ENCODE results near the gene KLRC3. TPM values are rescaled to one million over a fixed set of nuclear protein-coding genes. Genes with fewer than 3 reads are reported as not detected.
"Not testable (repeated sequence)": the region's sequence is repeated elsewhere in the genome, so short reads cannot be mapped to it uniquely, and the experiment has no call there.

The KLRC3 gene
- polyA plus RNA-seq, 1 donor: 0.72 TPM

- no peak overlapping the region for H3K4me3 ChIP-seq (ENCODE audit: low read length)
- no peak for DNase-seq
- no peaks in the 10 kb centered on the region for H3K36me3 ChIP-seq (ENCODE audit: control insufficient read depth, insufficient read depth, low read length)
- H3K27ac ChIP-seq (ENCODE audit: low read length): no peak overlapping the region
- H3K9me3 ChIP-seq (ENCODE audit: control insufficient read depth, low read depth, low read length): no peaks in the 10 kb centered on the region
- no peaks in the 10 kb centered on the region for H3K27me3 ChIP-seq (ENCODE audit: control insufficient read depth, insufficient read depth, low read length)
- no peaks in the 10 kb centered on the region for H3K4me1 ChIP-seq (ENCODE audit: control insufficient read depth, insufficient read depth, low read length)
Measured at GRCh38 chr12:10404798-10405197, 15.6 kb downstream of the KLRC3 start.

- Histone ChIP-seq H3K36me3 (ENCODE audit: control insufficient read depth, insufficient read depth, low read length) (no peaks in the 10 kb centered on the region), H3K9me3 (ENCODE audit: control insufficient read depth, low read depth, low read length) (no peaks in the 10 kb centered on the region), H3K27ac (ENCODE audit: low read length) (no peak overlapping the region), H3K27me3 (ENCODE audit: control insufficient read depth, insufficient read depth, low read length) (no peaks in the 10 kb centered on the region), H3K4me1 (ENCODE audit: control insufficient read depth, insufficient read depth, low read length) (no peaks in the 10 kb centered on the region), H3K4me3 (ENCODE audit: low read length) (no peak overlapping the region)
- DNase-seq: no peak
Measured at GRCh38 chr12:10400829-10401228, 19.6 kb downstream of the KLRC3 start.

- no peak for DNase-seq
- Histone ChIP-seq H3K27me3 (ENCODE audit: control insufficient read depth, insufficient read depth, low read length) (no peaks in the 10 kb centered on the region), H3K36me3 (ENCODE audit: control insufficient read depth, insufficient read depth, low read length) (no peaks in the 10 kb centered on the region), H3K9me3 (ENCODE audit: control insufficient read depth, low read depth, low read length) (no peaks in the 10 kb centered on the region), H3K27ac (ENCODE audit: low read length) (no peak overlapping the region), H3K4me3 (ENCODE audit: low read length) (no peak overlapping the region), H3K4me1 (ENCODE audit: control insufficient read depth, insufficient read depth, low read length) (peaks cover 2% of the 10 kb centered on the region)
- WGBS (ENCODE audit: insufficient coverage, low lambda C conversion rate): no CpG with 5 or more reads among the region's 2 CpGs
Measured at GRCh38 chr12:10398168-10398567, 22.2 kb downstream of the KLRC3 start.

DNA sequence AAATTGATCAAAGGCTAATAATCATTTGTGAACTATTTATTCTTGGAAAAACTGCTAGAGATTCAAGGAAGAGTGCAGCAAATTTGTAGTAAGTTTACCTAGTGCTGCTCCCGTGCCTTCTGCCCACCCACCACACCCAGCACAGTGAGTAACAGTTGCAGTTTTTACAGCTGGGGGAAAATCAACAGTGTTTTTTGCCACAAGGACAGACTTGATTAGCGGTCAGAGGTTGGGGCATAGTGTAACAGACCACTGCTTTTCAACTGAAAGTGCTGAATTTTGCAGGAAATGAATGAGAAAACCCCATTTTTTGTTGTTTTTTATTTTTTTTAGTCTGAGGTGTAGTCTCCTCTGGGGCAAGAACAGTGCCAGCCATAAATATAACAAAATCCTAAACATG is 23.1 kb downstream of the KLRC3 start:
- no peak overlapping the region for H3K4me3 ChIP-seq (ENCODE audit: low read length)
- no peak overlapping the region for H3K27ac ChIP-seq (ENCODE audit: low read length)
- H3K27me3 ChIP-seq (ENCODE audit: control insufficient read depth, insufficient read depth, low read length): no peaks in the 10 kb centered on the region
- 0% methylated on average over 1 of the region's 2 CpGs for WGBS (ENCODE audit: insufficient coverage, low lambda C conversion rate)
- no peaks in the 10 kb centered on the region for H3K9me3 ChIP-seq (ENCODE audit: control insufficient read depth, low read depth, low read length)
- no peaks in the 10 kb centered on the region for H3K36me3 ChIP-seq (ENCODE audit: control insufficient read depth, insufficient read depth, low read length)
- DNase-seq: peak in 1 of 2 donors; percentile 17
- H3K4me1 ChIP-seq (ENCODE audit: control insufficient read depth, insufficient read depth, low read length): peaks cover 2% of the 10 kb centered on the region

DNA sequence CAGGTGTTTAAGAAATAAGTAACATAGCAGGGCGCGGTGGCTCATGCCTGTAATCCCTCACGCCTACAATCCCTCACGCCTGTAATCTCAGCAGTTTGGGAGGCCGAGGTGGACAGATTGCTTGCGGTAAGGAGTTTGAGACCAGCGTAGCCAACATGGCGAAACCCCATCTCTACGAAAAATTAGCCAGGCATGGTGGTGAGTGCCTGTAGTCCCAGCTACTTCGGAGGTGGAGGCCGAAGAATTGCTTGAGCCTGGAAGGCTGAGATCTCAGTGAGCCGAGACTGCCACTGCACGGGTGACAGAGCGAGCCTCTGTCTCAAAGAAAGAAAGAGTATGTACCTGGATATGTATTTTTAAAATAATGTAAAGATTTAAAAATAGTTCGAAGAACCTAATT is 24.2 kb downstream of the KLRC3 start:
- H3K4me3 ChIP-seq (ENCODE audit: low read length); H3K27me3 ChIP-seq (ENCODE audit: control insufficient read depth, insufficient read depth, low read length); H3K4me1 ChIP-seq (ENCODE audit: control insufficient read depth, insufficient read depth, low read length); H3K36me3 ChIP-seq (ENCODE audit: control insufficient read depth, insufficient read depth, low read length); H3K27ac ChIP-seq (ENCODE audit: low read length); DNase-seq; H3K9me3 ChIP-seq (ENCODE audit: control insufficient read depth, low read depth, low read length): not testable (repeated sequence)
- 86% methylated on average over 1 of the region's 15 CpGs for WGBS (ENCODE audit: insufficient coverage, low lambda C conversion rate)

- Histone ChIP-seq H3K27ac (ENCODE audit: low read length) (peak overlapping the region; percentile 32), H3K4me1 (ENCODE audit: control insufficient read depth, insufficient read depth, low read length) (peaks cover 2% of the 10 kb centered on the region), H3K9me3 (ENCODE audit: control insufficient read depth, low read depth, low read length) (no peaks in the 10 kb centered on the region), H3K27me3 (ENCODE audit: control insufficient read depth, insufficient read depth, low read length) (no peaks in the 10 kb centered on the region), H3K4me3 (ENCODE audit: low read length) (no peak overlapping the region), H3K36me3 (ENCODE audit: control insufficient read depth, insufficient read depth, low read length) (no peaks in the 10 kb centered on the region)
- 0% methylated on average over 3 of the region's 6 CpGs for WGBS (ENCODE audit: insufficient coverage, low lambda C conversion rate)
- peak; percentile 35 to 73 for DNase-seq
Measured at GRCh38 chr12:10395390-10395998, 24.9 kb downstream of the KLRC3 start.

DNA sequence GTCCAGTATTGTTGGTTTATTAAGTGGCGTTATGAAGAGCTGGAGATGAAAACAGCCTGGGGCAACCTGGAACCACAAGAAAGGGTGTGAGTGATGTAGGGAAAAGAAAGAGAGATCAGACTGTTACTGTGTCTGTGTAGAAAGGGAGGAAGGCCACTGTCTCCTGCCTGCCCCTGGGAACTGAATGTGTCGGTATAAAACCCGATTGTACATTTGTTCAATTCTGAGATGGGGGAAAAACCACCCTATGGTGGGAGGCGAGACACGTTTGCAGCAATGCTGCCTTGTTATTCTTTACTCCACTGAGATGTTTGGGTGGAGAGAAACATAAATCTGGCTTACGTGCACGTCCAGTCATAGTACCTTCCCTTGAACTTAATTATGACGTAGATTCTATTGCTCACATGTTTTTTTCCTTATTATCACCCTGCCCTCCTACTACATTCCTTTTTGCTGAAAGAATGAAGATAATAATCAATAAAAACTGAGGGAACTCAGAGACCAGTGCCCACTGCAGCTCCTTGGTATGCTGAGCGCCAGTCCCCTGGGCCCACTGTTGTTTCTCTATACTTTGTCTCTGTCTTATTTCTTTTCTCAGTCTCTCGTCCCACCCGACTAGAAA is 25.8 kb downstream of the KLRC3 start:
- DNase-seq; H3K4me3 ChIP-seq (ENCODE audit: low read length); H3K27me3 ChIP-seq (ENCODE audit: control insufficient read depth, insufficient read depth, low read length); H3K4me1 ChIP-seq (ENCODE audit: control insufficient read depth, insufficient read depth, low read length); H3K27ac ChIP-seq (ENCODE audit: low read length); H3K36me3 ChIP-seq (ENCODE audit: control insufficient read depth, insufficient read depth, low read length); H3K9me3 ChIP-seq (ENCODE audit: control insufficient read depth, low read depth, low read length): not testable (repeated sequence)
- 100% methylated on average over 1 of the region's 11 CpGs for WGBS (ENCODE audit: insufficient coverage, low lambda C conversion rate)

DNA sequence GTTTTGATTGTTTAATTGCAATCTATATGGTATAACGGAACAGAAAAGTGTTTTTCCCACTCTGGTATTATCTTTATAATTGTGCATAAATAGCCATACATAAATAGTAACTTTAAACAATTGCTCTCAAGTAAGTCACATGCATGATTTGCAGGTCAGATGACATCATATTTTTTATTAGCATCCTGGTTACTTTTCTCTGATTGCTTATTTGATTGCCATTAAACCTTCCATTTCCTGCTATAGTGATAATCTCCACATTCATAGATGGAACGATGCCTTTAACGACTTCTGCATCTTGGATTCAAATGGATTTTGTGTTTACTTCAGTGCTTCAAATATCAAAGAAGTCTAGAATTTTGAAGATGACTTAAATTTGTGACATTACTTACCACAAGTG is 27.1 kb downstream of the KLRC3 start:
- no CpG with 5 or more reads among the region's 3 CpGs for WGBS (ENCODE audit: insufficient coverage, low lambda C conversion rate)
- no peak for DNase-seq
- H3K27me3 ChIP-seq (ENCODE audit: control insufficient read depth, insufficient read depth, low read length): no peaks in the 10 kb centered on the region
- H3K4me1 ChIP-seq (ENCODE audit: control insufficient read depth, insufficient read depth, low read length): peaks cover 2% of the 10 kb centered on the region
- no peak overlapping the region for H3K27ac ChIP-seq (ENCODE audit: low read length)
- H3K36me3 ChIP-seq (ENCODE audit: control insufficient read depth, insufficient read depth, low read length): no peaks in the 10 kb centered on the region
- no peaks in the 10 kb centered on the region for H3K9me3 ChIP-seq (ENCODE audit: control insufficient read depth, low read depth, low read length)
- no peak overlapping the region for H3K4me3 ChIP-seq (ENCODE audit: low read length)

DNA sequence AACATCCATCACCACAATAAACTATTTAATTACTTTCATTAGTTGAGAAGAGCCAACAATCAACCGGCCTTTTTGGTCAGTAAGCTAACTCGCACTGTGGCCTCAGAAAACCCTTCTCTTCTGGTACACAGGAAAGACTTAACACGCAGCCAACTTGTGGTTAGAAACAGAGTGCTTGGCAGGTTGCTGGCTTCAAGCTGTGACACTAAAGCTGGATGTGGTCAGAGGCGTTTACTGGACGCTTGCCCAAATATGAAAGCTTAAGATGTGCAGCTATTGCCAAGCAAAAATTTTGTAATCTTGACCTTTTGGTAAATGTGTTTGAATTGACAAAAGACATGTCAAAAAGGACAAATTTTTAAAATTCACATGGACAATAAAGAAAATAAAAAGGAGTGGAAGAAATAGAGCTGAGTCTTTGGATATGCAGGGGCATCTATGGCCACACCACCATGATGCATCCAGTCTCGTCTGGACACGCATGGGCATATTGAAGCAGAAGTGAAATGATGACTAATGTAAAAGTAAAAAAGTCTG is 27.9 kb downstream of the KLRC3 start:
- H3K4me1 ChIP-seq (ENCODE audit: control insufficient read depth, insufficient read depth, low read length): peaks cover 2% of the 10 kb centered on the region
- no peak overlapping the region for H3K4me3 ChIP-seq (ENCODE audit: low read length)
- peak in 1 of 2 donors; percentile 11 for DNase-seq
- H3K27me3 ChIP-seq (ENCODE audit: control insufficient read depth, insufficient read depth, low read length): no peaks in the 10 kb centered on the region
- H3K36me3 ChIP-seq (ENCODE audit: control insufficient read depth, insufficient read depth, low read length): no peaks in the 10 kb centered on the region
- no peak overlapping the region for H3K27ac ChIP-seq (ENCODE audit: low read length)
- no CpG with 5 or more reads among the region's 7 CpGs for WGBS (ENCODE audit: insufficient coverage, low lambda C conversion rate)
- no peaks in the 10 kb centered on the region for H3K9me3 ChIP-seq (ENCODE audit: control insufficient read depth, low read depth, low read length)

GRCh38 chr12:10390991-10391390 is 29.4 kb downstream of the KLRC3 start:
- H3K27ac ChIP-seq (ENCODE audit: low read length); H3K4me1 ChIP-seq (ENCODE audit: control insufficient read depth, insufficient read depth, low read length); H3K4me3 ChIP-seq (ENCODE audit: low read length); DNase-seq; H3K9me3 ChIP-seq (ENCODE audit: control insufficient read depth, low read depth, low read length); H3K27me3 ChIP-seq (ENCODE audit: control insufficient read depth, insufficient read depth, low read length); H3K36me3 ChIP-seq (ENCODE audit: control insufficient read depth, insufficient read depth, low read length): not testable (repeated sequence)
- 100% methylated on average over 1 of the region's 7 CpGs for WGBS (ENCODE audit: insufficient coverage, low lambda C conversion rate)

DNA sequence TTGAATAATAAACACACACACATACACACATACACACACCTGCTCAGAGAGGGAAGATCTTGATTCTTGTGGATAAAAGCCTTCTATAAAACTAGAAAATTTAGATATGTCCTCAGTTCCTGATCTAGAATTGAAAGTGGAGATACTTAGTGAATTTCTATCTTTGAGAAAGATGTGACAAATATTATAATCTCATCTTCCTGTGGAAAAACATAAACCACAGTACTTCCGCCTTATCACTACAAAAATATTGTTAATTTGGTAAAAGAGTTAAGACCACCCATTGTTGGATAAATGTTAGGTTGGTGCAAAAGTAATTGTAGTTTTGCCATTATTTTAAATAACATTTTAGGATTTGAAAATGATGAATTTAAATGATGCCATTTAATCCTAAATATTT is 30.5 kb downstream of the KLRC3 start, which contains the start of gene KLRK1:
TSS of gene KLRK1 (minus strand) at position 138 of the 400 bp plus-strand sequence. CDS start 1,231 bp downstream, outside the sequence.
- Histone ChIP-seq H3K27me3 (ENCODE audit: control insufficient read depth, insufficient read depth, low read length) (no peaks in the 10 kb centered on the region), H3K4me3 (ENCODE audit: low read length) (no peak within 1 kb of the TSS), H3K4me1 (ENCODE audit: control insufficient read depth, insufficient read depth, low read length) (no peaks in the 10 kb centered on the region), H3K27ac (ENCODE audit: low read length) (no peak within 1 kb of the TSS), H3K9me3 (ENCODE audit: control insufficient read depth, low read depth, low read length) (no peaks in the 10 kb centered on the region), H3K36me3 (ENCODE audit: control insufficient read depth, insufficient read depth, low read length) (no peaks in the 10 kb centered on the region)
- no CpG with 5 or more reads among the region's 1 CpG for WGBS (ENCODE audit: insufficient coverage, low lambda C conversion rate)
- no peak for DNase-seq

All from large intestine (tissue), 3 donors.